OCI-LY1 (cell line): Measurements from ENCODE around the gene FERMT1.

Source experiments
- H2AFZ ChIP-seq: fragments of 200-600 bp; sonication (generic), shearing (Covaris generic); 2 replicates; pipeline ENCODE4 v1.6.0; 2014; ENCODE audit warnings: antibody characterized with exemption, mild to moderate bottlenecking, low read length
- H3F3A ChIP-seq: fragments of 200-600 bp; sonication (generic), shearing (Covaris generic); 2 replicates; pipeline ENCODE4 v1.6.0; 2014; ENCODE audit warnings: mild to moderate bottlenecking, antibody characterized with exemption, low read length, moderate library complexity; ENCODE audit not compliant: insufficient read depth
- H3K27ac ChIP-seq: fragments of 200-600 bp; sonication (generic); 2 replicates; pipeline ENCODE4 v1.5.1; 2014; ENCODE audit warnings: low read length, mixed run types, mild to moderate bottlenecking, low read depth; ENCODE audit not compliant: poor library complexity, severe bottlenecking
- H3K27me3 ChIP-seq: fragments of 200-600 bp; sonication (generic); 2 replicates; pipeline ENCODE4 v1.6.0; 2014; ENCODE audit warnings: antibody characterized with exemption, mild to moderate bottlenecking, low read length, moderate library complexity; ENCODE audit not compliant: insufficient read depth
- H3K36me3 ChIP-seq: fragments of 200-600 bp; sonication (generic); 2 replicates; pipeline ENCODE4 v1.6.1; 2014; ENCODE audit warnings: mild to moderate bottlenecking, antibody characterized with exemption, low read length, moderate library complexity, mixed read lengths; ENCODE audit not compliant: insufficient read depth
- H3K4me1 ChIP-seq: fragments of 200-600 bp; sonication (generic); 2 replicates; pipeline ENCODE4 v1.5.1; 2014; ENCODE audit warnings: mild to moderate bottlenecking, low read length, moderate library complexity; ENCODE audit not compliant: insufficient read depth, severe bottlenecking
- H3K4me2 ChIP-seq: fragments of 200-600 bp; sonication (generic), shearing (Covaris generic); 2 replicates; pipeline ENCODE4 v1.6.1; 2014; ENCODE audit warnings: low read length
- H3K4me3 ChIP-seq: fragments of 200-600 bp; sonication (generic); 2 replicates; pipeline ENCODE4 v1.5.1; 2014; ENCODE audit warnings: low read length, low read depth, mild to moderate bottlenecking, mixed read lengths; ENCODE audit not compliant: poor library complexity, severe bottlenecking
- H3K79me2 ChIP-seq: fragments of 200-600 bp; shearing (Covaris generic); 2 replicates; pipeline ENCODE4 v1.6.1; 2016; ENCODE audit warnings: mixed run types, low read length, mixed read lengths; ENCODE audit not compliant: insufficient read depth
- H3K9ac ChIP-seq: fragments of 200-600 bp; sonication (generic), shearing (Covaris generic); 2 replicates; pipeline ENCODE4 v1.6.1; 2014; ENCODE audit warnings: mild to moderate bottlenecking, low read length, mixed read lengths
- H3K9me2 ChIP-seq: fragments of 200-600 bp; sonication (generic), shearing (Covaris generic); 2 replicates; pipeline ENCODE4 v1.6.1; 2014; ENCODE audit warnings: low read depth, mild to moderate bottlenecking, low read length, mixed read lengths
- H3K9me3 ChIP-seq: fragments of 200-600 bp; shearing (Covaris generic); 2 replicates; pipeline ENCODE4 v1.6.1; 2014; ENCODE audit warnings: low read length, mixed read lengths
- H4K20me1 ChIP-seq: fragments of 200-600 bp; sonication (generic), shearing (Covaris generic); 2 replicates; pipeline ENCODE4 v1.6.0; 2016; ENCODE audit warnings: mild to moderate bottlenecking, low read length; ENCODE audit not compliant: insufficient read depth
- EZH2 ChIP-seq: fragments of 200-600 bp; sonication (generic), shearing (Covaris generic); IDR thresholded peaks from 2 replicates; pipeline ENCODE4 v1.8.0; 2017; ENCODE audit warnings: borderline replicate concordance, mixed run types, mild to moderate bottlenecking, antibody characterized with exemption, low read length, moderate library complexity, mixed read lengths
- TF ChIP-seq, protein P1 (sequence below): fragments of 200-600 bp; sonication (generic), shearing (Covaris generic); IDR thresholded peaks from 2 replicates; pipeline ENCODE4 v1.5.1; 2017; ENCODE audit warnings: mild to moderate bottlenecking, antibody characterized with exemption, low read length, moderate library complexity, mixed read lengths

The FERMT1 gene

DNA sequence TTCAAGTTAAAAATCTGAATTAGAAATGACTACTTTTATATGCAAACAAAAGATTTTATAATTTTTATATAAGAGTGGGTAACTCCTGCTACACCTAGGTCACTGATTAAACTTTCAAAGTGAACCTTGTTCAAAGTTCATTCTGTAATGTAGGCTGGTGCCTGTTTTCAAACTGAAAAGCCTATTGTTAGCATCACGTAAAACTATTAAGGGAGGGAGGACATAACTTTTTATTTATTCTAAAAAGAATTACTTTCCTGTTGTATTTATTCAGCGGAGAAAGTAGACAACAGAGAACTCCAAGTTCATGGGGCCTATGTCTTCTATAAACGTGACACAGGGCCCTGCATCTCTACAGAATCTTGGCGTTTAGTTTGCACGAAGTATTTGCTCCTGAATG is 27.4 kb downstream of the FERMT1 start:
- no peaks in the 10 kb centered on the region for H3K79me2 ChIP-seq
- H2AFZ ChIP-seq, result no peak overlapping the region
- H3K27me3 ChIP-seq, result no peaks in the 10 kb centered on the region
- H3K9me3 ChIP-seq, result no peaks in the 10 kb centered on the region
- TF ChIP-seq, protein P1, sequence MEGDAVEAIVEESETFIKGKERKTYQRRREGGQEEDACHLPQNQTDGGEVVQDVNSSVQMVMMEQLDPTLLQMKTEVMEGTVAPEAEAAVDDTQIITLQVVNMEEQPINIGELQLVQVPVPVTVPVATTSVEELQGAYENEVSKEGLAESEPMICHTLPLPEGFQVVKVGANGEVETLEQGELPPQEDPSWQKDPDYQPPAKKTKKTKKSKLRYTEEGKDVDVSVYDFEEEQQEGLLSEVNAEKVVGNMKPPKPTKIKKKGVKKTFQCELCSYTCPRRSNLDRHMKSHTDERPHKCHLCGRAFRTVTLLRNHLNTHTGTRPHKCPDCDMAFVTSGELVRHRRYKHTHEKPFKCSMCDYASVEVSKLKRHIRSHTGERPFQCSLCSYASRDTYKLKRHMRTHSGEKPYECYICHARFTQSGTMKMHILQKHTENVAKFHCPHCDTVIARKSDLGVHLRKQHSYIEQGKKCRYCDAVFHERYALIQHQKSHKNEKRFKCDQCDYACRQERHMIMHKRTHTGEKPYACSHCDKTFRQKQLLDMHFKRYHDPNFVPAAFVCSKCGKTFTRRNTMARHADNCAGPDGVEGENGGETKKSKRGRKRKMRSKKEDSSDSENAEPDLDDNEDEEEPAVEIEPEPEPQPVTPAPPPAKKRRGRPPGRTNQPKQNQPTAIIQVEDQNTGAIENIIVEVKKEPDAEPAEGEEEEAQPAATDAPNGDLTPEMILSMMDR, result no peak
- no peak for TF ChIP-seq EZH2
- H4K20me1 ChIP-seq, result no peaks in the 10 kb centered on the region
- H3F3A ChIP-seq, result no peaks in the 10 kb centered on the region
- H3K4me2 ChIP-seq, result no peak overlapping the region
- no peak overlapping the region for H3K4me3 ChIP-seq
- H3K27ac ChIP-seq, result no peak overlapping the region
- no peaks in the 10 kb centered on the region for H3K36me3 ChIP-seq
- no peaks in the 10 kb centered on the region for H3K9me2 ChIP-seq
- H3K9ac ChIP-seq, result no peak overlapping the region
- H3K4me1 ChIP-seq, result peaks cover 13% of the 10 kb centered on the region

DNA sequence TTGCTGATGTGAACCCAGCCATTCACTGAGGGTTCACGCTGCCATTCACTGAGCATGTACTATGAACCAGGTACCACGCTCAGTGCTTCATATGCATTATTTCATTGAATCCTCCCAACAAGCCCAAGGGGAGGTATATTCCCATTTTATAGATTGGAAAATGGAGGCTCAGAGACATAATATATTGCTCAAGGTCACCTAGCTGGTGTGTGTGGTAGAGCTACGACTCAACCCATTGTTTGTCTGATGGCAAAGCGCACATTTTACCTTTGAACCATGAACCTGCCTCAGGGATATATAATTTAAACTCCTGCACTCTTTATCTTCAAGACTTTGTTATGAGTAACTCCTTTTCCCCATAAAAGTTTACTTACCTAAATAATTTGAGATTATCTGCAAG is 28.3 kb downstream of the FERMT1 start:
- H3K27me3 ChIP-seq, result no peaks in the 10 kb centered on the region
- no peaks in the 10 kb centered on the region for H3F3A ChIP-seq
- H4K20me1 ChIP-seq, result no peaks in the 10 kb centered on the region
- no peaks in the 10 kb centered on the region for H3K79me2 ChIP-seq
- H3K4me3 ChIP-seq, result no peak overlapping the region
- no peak overlapping the region for H3K27ac ChIP-seq
- H3K9me2 ChIP-seq, result no peaks in the 10 kb centered on the region
- no peaks in the 10 kb centered on the region for H3K9me3 ChIP-seq
- TF ChIP-seq EZH2, result no peak
- TF ChIP-seq, protein P1, result no peak
- H2AFZ ChIP-seq, result no peak overlapping the region
- no peaks in the 10 kb centered on the region for H3K36me3 ChIP-seq
- H3K4me1 ChIP-seq, result peaks cover 13% of the 10 kb centered on the region
- H3K9ac ChIP-seq, result no peak overlapping the region
- H3K4me2 ChIP-seq, result peak overlapping the region; percentile 1; the same call in 1 of the 2 replicates

DNA sequence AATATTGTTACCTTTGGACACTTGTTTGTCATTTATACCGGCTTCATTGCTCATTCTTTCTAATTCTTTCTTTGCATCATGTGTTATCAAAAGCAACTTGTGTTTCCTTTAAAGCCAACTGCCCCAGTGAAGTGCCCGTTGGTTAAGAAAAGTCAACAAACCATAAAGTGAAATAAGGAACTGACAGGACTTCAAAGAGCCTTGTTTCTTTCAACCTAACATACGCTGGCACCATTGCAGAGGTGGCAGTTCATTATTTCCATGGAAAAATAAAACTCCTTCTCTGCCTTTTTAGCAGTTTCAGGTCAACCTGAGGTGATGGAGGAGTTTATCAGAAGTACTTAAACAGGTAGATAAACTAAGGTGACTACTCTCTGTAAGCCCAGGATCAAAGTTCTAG is 28.8 kb downstream of the FERMT1 start:
- TF ChIP-seq, protein P1, result no peak
- no peak for TF ChIP-seq EZH2
- Histone ChIP-seq H3K9ac (no peak overlapping the region), H3K4me3 (no peak overlapping the region), H3K79me2 (no peaks in the 10 kb centered on the region), H2AFZ (no peak overlapping the region), H3K9me2 (no peaks in the 10 kb centered on the region), H3K36me3 (no peaks in the 10 kb centered on the region), H3F3A (no peaks in the 10 kb centered on the region), H3K4me2 (peak overlapping the region; percentile 1; the same call in 1 of the 2 replicates), H3K27ac (peak overlapping the region; percentile 19), H3K27me3 (no peaks in the 10 kb centered on the region), H3K9me3 (no peaks in the 10 kb centered on the region), H3K4me1 (peaks cover 13% of the 10 kb centered on the region), H4K20me1 (no peaks in the 10 kb centered on the region)
